ENCODE measurements around the gene AUTS2.
"Not testable (repeated sequence)": the region's sequence is repeated elsewhere in the genome, so short reads cannot be mapped to it uniquely, and the experiment has no call there.

AUTS2 gene

DNA sequence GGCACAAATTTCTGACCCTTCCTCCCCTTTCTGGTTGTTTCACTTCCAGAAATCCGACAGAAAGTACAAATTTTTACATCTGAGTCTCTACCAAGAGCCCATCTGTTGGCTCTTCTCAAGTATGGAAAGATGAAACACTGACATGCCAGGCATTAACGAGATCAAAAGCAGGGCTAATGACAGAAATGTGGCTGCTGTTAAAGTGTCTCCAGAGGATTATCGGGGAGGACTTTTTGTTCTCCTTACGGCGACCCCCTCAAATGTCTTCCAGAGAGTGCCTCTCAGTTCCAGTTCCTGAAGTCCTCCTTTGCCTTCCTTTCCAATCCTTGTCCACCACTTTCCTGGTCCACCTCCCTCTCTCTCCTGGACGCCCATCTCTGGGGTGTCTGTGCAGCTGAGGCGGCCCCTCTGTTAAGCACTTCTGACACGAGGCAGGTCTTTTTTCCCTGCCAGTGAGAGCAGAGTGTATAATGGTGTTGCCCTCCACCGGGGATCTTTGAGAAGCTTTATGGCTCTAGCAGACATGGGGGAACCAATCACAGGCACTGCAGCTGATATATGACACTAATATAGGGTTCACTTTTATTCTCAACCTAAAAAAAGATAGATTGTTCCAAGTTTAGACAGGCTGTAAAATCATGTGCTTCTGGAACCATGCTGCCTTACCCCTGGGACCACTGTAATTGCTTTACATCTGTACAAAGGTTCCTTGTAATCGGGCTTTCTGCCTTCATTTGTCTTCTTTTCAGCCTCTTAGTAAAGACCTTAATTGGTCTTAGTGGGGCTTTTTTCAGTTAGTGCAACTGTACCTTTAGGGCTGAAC lies 757.1 kb downstream of the AUTS2 start:
- TF ChIP-seq, protein P1, sequence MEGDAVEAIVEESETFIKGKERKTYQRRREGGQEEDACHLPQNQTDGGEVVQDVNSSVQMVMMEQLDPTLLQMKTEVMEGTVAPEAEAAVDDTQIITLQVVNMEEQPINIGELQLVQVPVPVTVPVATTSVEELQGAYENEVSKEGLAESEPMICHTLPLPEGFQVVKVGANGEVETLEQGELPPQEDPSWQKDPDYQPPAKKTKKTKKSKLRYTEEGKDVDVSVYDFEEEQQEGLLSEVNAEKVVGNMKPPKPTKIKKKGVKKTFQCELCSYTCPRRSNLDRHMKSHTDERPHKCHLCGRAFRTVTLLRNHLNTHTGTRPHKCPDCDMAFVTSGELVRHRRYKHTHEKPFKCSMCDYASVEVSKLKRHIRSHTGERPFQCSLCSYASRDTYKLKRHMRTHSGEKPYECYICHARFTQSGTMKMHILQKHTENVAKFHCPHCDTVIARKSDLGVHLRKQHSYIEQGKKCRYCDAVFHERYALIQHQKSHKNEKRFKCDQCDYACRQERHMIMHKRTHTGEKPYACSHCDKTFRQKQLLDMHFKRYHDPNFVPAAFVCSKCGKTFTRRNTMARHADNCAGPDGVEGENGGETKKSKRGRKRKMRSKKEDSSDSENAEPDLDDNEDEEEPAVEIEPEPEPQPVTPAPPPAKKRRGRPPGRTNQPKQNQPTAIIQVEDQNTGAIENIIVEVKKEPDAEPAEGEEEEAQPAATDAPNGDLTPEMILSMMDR (IDR thresholded peaks at IDR 0.05; ENCODE audit: low read depth, low read length, missing control alignments) = no peak
- H3K4me3 ChIP-seq (ENCODE audit: low read depth, low read length) = no peak overlapping the region
- no peak for DNase-seq (ENCODE audit: low read depth)

DNA sequence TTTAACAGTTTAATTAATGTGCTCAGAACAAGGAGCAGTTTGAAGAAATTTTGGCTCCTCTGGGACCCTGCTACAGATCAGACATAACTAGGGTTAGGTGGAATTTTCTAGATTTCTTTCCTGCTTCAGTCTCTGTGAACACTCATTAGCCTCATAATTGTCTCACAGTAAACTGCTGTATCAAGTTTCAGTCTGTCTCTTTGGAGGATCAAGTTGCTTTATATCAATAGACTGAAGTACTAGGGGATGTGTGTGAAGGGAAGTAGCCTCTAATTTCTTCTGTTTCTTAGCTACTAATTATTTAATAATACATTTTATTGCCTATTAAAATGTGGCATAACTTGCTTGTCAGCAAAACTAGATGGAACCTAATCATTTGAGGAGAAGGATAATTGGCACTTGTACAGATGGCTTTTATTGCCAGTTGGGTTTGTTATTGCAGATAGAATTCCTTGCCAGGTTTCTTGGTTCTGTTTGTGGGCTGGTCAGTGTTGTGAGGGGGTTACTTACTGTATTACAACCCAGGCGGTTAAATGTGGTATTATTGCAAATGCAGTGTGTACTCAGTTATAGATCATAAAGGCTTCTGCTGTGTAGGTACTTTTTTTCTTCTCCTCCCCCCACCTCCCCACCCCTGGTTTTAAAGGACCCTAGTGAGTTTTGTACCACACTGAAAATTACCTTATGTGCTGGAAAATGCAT lies 758.0 kb downstream of the AUTS2 start:
- no peak overlapping the region for H3K4me3 ChIP-seq (ENCODE audit: low read depth, low read length)
- TF ChIP-seq, protein P1 (IDR thresholded peaks at IDR 0.05; ENCODE audit: low read depth, low read length, missing control alignments) = no peak
- no peak for DNase-seq (ENCODE audit: low read depth)

- no peak for DNase-seq (ENCODE audit: low read depth)
- TF ChIP-seq, protein P1 (IDR thresholded peaks at IDR 0.05; ENCODE audit: low read depth, low read length, missing control alignments) = no peak
- H3K4me3 ChIP-seq (ENCODE audit: low read depth, low read length) = no peak overlapping the region
Observed at GRCh38 chr7:70356787-70357328, 758.6 kb downstream of the AUTS2 start.

GRCh38 chr7:70360557-70360956 lies 762.3 kb downstream of the AUTS2 start:
- no peak overlapping the region for H3K4me3 ChIP-seq (ENCODE audit: low read depth, low read length)
- DNase-seq (ENCODE audit: low read depth) = no peak
- TF ChIP-seq, protein P1 (IDR thresholded peaks at IDR 0.05; ENCODE audit: low read depth, low read length, missing control alignments) = no peak

DNA sequence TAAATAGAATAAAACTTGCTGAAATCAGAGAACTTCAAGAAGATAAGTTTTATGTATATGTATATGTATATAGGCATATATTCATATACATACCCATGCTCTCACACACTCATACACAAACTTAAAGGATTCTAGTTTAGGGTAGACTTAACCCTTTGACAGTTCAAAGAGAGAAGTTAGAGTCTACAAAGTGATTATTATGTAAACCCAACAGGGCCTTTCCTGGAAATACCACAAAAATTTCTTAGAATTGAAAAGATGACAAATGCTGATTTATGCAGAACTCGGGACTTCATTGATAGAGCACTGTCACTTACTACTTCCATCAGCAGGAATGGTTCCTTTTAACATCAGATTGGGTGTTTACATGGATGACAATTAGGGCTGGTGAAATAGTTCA lies 763.5 kb downstream of the AUTS2 start:
- TF ChIP-seq, protein P1 (IDR thresholded peaks at IDR 0.05; ENCODE audit: low read depth, low read length, missing control alignments) = no peak
- DNase-seq (ENCODE audit: low read depth) = no peak

GRCh38 chr7:70364393-70364792 lies 766.1 kb downstream of the AUTS2 start:
- H3K4me3 ChIP-seq (ENCODE audit: low read depth, low read length); DNase-seq (ENCODE audit: low read depth): not testable (repeated sequence)

More for the DNA sequence above, 763.5 kb downstream of the AUTS2 start:
- no peak overlapping the region for H3K4me3 ChIP-seq (ENCODE audit: low read depth, low read length)

DNA sequence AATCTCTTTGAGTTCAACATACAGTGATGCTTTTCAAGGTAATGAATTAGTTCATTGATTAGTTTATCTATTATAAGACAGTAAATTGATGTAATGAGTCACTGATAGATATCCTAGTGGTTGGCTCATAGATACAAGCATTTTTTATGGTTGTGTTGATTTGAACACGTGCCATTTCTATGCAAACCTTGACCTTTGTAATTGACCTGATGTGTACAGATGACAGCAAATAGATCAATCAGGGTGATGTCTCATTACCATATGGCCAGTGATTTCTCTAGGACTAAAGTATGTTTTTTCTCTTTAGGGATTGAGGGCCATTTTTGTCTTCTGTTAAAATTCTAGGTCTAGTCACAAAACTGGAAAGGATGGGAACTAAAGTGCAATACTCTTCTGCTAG lies 773.4 kb downstream of the AUTS2 start:
- TF ChIP-seq, protein P1 (IDR thresholded peaks at IDR 0.05; ENCODE audit: low read depth, low read length, missing control alignments) = no peak

More for the DNA sequence above, 773.4 kb downstream of the AUTS2 start:
- DNase-seq (ENCODE audit: low read depth) = no peak
- H3K4me3 ChIP-seq (ENCODE audit: low read depth, low read length) = no peak overlapping the region

All from GM12864 (cell line).